Measurements from ENCODE around the gene SETD2.

GRCh38 chr3:47010910-47011309 is 153.0 kb downstream of the SETD2 start:
- TF ChIP-seq CTCF (conservative IDR thresholded peaks at IDR 0.05 in 1 of 2, IDR thresholded peaks at IDR 0.05 in 1 of 2; ENCODE audit: low read depth in 1 of 2, low read length in 2 of 2) (no peak), EZH2 (IDR thresholded peaks at IDR 0.05; ENCODE audit: low read length, missing control alignments) (no peak)

Data from fibroblast of lung (primary cell).